Camera-type eye (tissue), 1 donor: Measurements from ENCODE around the gene SERPINA6. TPM values are rescaled to one million over a fixed set of nuclear protein-coding genes. Genes with fewer than 3 reads are reported as not detected.

Source experiments
- total RNA-seq: library from RNA; depleted of rRNA; stranded (reverse); fragments of >200 nt; gene quantifications from one replicate; pipeline ENCODE4 v1.2.3, GENCODE V29; 2014

The SERPINA6 gene
- not detected for total RNA-seq

GRCh38 chr14:94322648-94323570 lies at the start of gene SERPINA6:
SERPINA6 (minus strand) TSS chr14:94323336; CDS start chr14:94314648, 8,688 bp downstream.

GRCh38 chr14:94366146-94366915 lies 43.2 kb upstream of the SERPINA6 start, which contains the start of gene SERPINA2:
SERPINA2 (minus strand) TSS chr14:94366698.

GRCh38 chr14:94292872-94293577 lies 30.1 kb downstream of the SERPINA6 start, which contains the start of gene SERPINA10:
SERPINA10 (minus strand) TSS chr14:94293268; CDS start chr14:94290593, 2,675 bp downstream.

Other genes with a start within 250 kb of the SERPINA6 start
- gene DDX24, start 242.1 kb downstream of the SERPINA6 start, total RNA-seq: 153 TPM
- 11.9 TPM for gene IFI27L1, start 242.0 kb downstream of the SERPINA6 start, total RNA-seq
- 14.4 TPM for gene IFI27, start 212.6 kb downstream of the SERPINA6 start, total RNA-seq
- gene IFI27L2, start 193.7 kb downstream of the SERPINA6 start, total RNA-seq: 46.2 TPM
- gene PPP4R4, start 149.0 kb downstream of the SERPINA6 start, total RNA-seq: 10.0 TPM
- not detected for gene SERPINA10, start 30.1 kb downstream of the SERPINA6 start, total RNA-seq
- not detected for gene SERPINA2, start 43.4 kb upstream of the SERPINA6 start, total RNA-seq
- 6.8 TPM for gene SERPINA1, start 65.3 kb upstream of the SERPINA6 start, total RNA-seq
- not detected for gene SERPINA11, start 129.5 kb upstream of the SERPINA6 start, total RNA-seq
- gene SERPINA9, start 152.9 kb upstream of the SERPINA6 start, total RNA-seq: not detected
- 0.22 TPM for gene SERPINA12, start 186.1 kb upstream of the SERPINA6 start, total RNA-seq
- not detected for gene SERPINA4, start 238.1 kb upstream of the SERPINA6 start, total RNA-seq